CD4-positive, alpha-beta T cell treated with Interleukin-15 for 1 hour (primary cell): Measurements from ENCODE around the gene SLAMF8.
A peak's percentile ranks its signal among the peaks of the same experiment; 100 is the strongest.

Experiments used
- DNase-seq: peaks from one replicate; pipeline ENCODE4 v3.0.0-alpha.2; 2020

The SLAMF8 gene

GRCh38 chr1:159826441-159827101 lies at the start of gene SLAMF8:
Gene SLAMF8 (plus strand): TSS chr1:159826873. CDS start chr1:159826899, 26 bp downstream.
- peak; percentile 59 for DNase-seq

GRCh38 chr1:159778266-159778665 lies 48.4 kb upstream of the SLAMF8 start:
- DNase-seq, result no peak

GRCh38 chr1:159779403-159779851 lies 47.2 kb upstream of the SLAMF8 start:
- no peak for DNase-seq

GRCh38 chr1:159780583-159781582 lies 45.8 kb upstream of the SLAMF8 start, which contains the start of gene DUSP23:
Gene DUSP23 (plus strand): TSS chr1:159780962. CDS start chr1:159781101, 139 bp downstream.
- DNase-seq, result peak; percentile 97

- no peak for DNase-seq
Observed at GRCh38 chr1:159781992-159782391, 44.7 kb upstream of the SLAMF8 start.

- DNase-seq, result no peak
Observed at GRCh38 chr1:159783724-159784123, 42.9 kb upstream of the SLAMF8 start.

- DNase-seq, result no peak
Observed at GRCh38 chr1:159786465-159786864, 40.2 kb upstream of the SLAMF8 start.

GRCh38 chr1:159786966-159787365 lies 39.7 kb upstream of the SLAMF8 start:
- DNase-seq, result no peak

GRCh38 chr1:159790237-159790917 lies 36.3 kb upstream of the SLAMF8 start:
- no peak for DNase-seq

GRCh38 chr1:159791031-159791430 lies 35.6 kb upstream of the SLAMF8 start:
- no peak for DNase-seq

- no peak for DNase-seq
Observed at GRCh38 chr1:159791461-159791860, 35.2 kb upstream of the SLAMF8 start.

- no peak for DNase-seq
Observed at GRCh38 chr1:159795534-159795933, 31.1 kb upstream of the SLAMF8 start.

- peak; percentile 49 for DNase-seq
Observed at GRCh38 chr1:159798893-159799292, 27.8 kb upstream of the SLAMF8 start.

GRCh38 chr1:159799446-159799985 lies 27.2 kb upstream of the SLAMF8 start:
- no peak for DNase-seq

- peak; percentile 48 for DNase-seq
Observed at GRCh38 chr1:159800177-159800930, 26.3 kb upstream of the SLAMF8 start.

- no peak for DNase-seq
Observed at GRCh38 chr1:159802111-159802510, 24.6 kb upstream of the SLAMF8 start, which contains the start of gene FCRL6. Gene FCRL6 (plus strand): TSS chr1:159802360. CDS start chr1:159802425, 65 bp downstream.

- no peak for DNase-seq
Observed at GRCh38 chr1:159803956-159804689, 22.6 kb upstream of the SLAMF8 start.

GRCh38 chr1:159804924-159805323 lies 21.7 kb upstream of the SLAMF8 start:
- no peak for DNase-seq

- DNase-seq, result no peak
Observed at GRCh38 chr1:159815926-159816325, 10.7 kb upstream of the SLAMF8 start.

- DNase-seq, result no peak
Observed at GRCh38 chr1:159817276-159818041, 9.2 kb upstream of the SLAMF8 start.
